Endodermal cell (in vitro differentiated cells): ENCODE measurements around the gene GATAD2B. TPM values are rescaled to one million over a fixed set of nuclear protein-coding genes. Genes with fewer than 3 reads are reported as not detected.
"Not testable (repeated sequence)": the region's sequence is repeated elsewhere in the genome, so short reads cannot be mapped to it uniquely, and the experiment has no call there.

ENCODE experiments used
- DNase-seq: peaks from one replicate; pipeline ENCODE4 v3.0.0-alpha.2; 2017
- H3K27ac ChIP-seq: 2 replicates; pipeline ENCODE4 v1.5.1; 2013; ENCODE audit warnings: mild to moderate bottlenecking, low read depth, low read length, moderate library complexity
- H3K27me3 ChIP-seq: 2 replicates; pipeline ENCODE4 v1.6.1; 2013; ENCODE audit warnings: mild to moderate bottlenecking, low read length, moderate library complexity; ENCODE audit not compliant: insufficient read depth, control insufficient read depth, poor library complexity, severe bottlenecking
- H3K36me3 ChIP-seq: 2 replicates; pipeline ENCODE4 v1.7.0; 2013; ENCODE audit warnings: mild to moderate bottlenecking, low read length, moderate library complexity; ENCODE audit not compliant: control insufficient read depth, insufficient read depth
- H3K4me1 ChIP-seq: one replicate; pipeline ENCODE4 v1.7.0; 2013; ENCODE audit warnings: low read length; ENCODE audit not compliant: control insufficient read depth, insufficient read depth
- H3K4me3 ChIP-seq: 2 replicates; pipeline ENCODE4 v1.5.1; 2013; ENCODE audit warnings: mild to moderate bottlenecking, low read length, moderate library complexity
- H3K9ac ChIP-seq: 2 replicates; pipeline ENCODE4 v1.6.1; 2013; ENCODE audit warnings: mild to moderate bottlenecking, low read length, moderate library complexity; ENCODE audit not compliant: poor library complexity, severe bottlenecking; ENCODE audit errors: extremely low read depth
- H3K9me3 ChIP-seq: 2 replicates; pipeline ENCODE4 v1.6.1; 2013; ENCODE audit warnings: mild to moderate bottlenecking, low read length, moderate library complexity; ENCODE audit not compliant: control insufficient read depth
- H3K27ac Mint-ChIP-seq: 2 replicates; pipeline ENCODE4 v1.8.0; 2020; ENCODE audit warnings: mixed read lengths
- H3K27me3 Mint-ChIP-seq: 2 replicates; pipeline ENCODE4 v1.8.0; 2021; ENCODE audit warnings: mild to moderate bottlenecking, mixed read lengths; ENCODE audit not compliant: insufficient read depth
- H3K36me3 Mint-ChIP-seq: 2 replicates; pipeline ENCODE4 v1.8.0; 2020; ENCODE audit warnings: low read depth, mixed read lengths
- H3K4me1 Mint-ChIP-seq: 2 replicates; pipeline ENCODE4 v1.8.0; 2020; ENCODE audit warnings: mixed read lengths
- H3K4me3 Mint-ChIP-seq: 2 replicates; pipeline ENCODE4 v1.8.0; 2020; ENCODE audit warnings: mild to moderate bottlenecking, moderate library complexity, mixed read lengths
- H3K9me3 Mint-ChIP-seq: 2 replicates; pipeline ENCODE4 v1.8.0; 2020; ENCODE audit warnings: mild to moderate bottlenecking, mixed read lengths
- CTCF ChIP-seq: fragments of 200-600 bp; sonication (generic); conservative IDR thresholded peaks from 2 replicates; pipeline ENCODE4 v1.5.0; 2021; ENCODE audit warnings: antibody characterized with exemption, mild to moderate bottlenecking
- WGBS, 2 experiments: methylation state at CpG; one replicate each; pipeline versions ENCODE4 v1.1.5 to v1.1.7; 2013; ENCODE audit warnings: missing lambda C conversion rate in 2 of 2, mixed read lengths in 1 of 2; ENCODE audit not compliant: insufficient coverage in 1 of 2, insufficient read length in 1 of 2; 5-methylcytosine and 5-hydroxymethylcytosine counted together
- total RNA-seq, 2 donors: library from RNA; stranded (reverse); fragmentation: NEBNext Ultra II Directional in 1 of 2; extraction: Animal tissue kit (Norgen Biotek cat#: 25700) in 1 of 2; gene quantifications; 2 replicates in 1 of 2; 3 replicates in 1 of 2; pipeline ENCODE4 v1.2.1, GENCODE V29; 2021

GATAD2B gene
- total RNA-seq, 2 donors from 2014 or later, result 45.2 to 51.2 TPM

- 78 to 96% methylated on average over 1 to 3 of the region's 3 CpGs for WGBS, 2 experiments
- peaks cover 16% of the 10 kb centered on the region for H3K36me3 Mint-ChIP-seq
- Histone ChIP-seq H3K27me3 (no peaks in the 10 kb centered on the region), H3K4me1 (no peaks in the 10 kb centered on the region), H3K27ac (no peak overlapping the region), H3K4me3 (no peak overlapping the region), H3K9me3 (no peaks in the 10 kb centered on the region), H3K36me3 (peaks cover 7% of the 10 kb centered on the region), H3K9ac (no peak overlapping the region)
- H3K27me3 Mint-ChIP-seq, result no peaks in the 10 kb centered on the region
- TF ChIP-seq CTCF, result no peak
- no peak for DNase-seq
- H3K4me3 Mint-ChIP-seq, result no peak overlapping the region
- no peaks in the 10 kb centered on the region for H3K9me3 Mint-ChIP-seq
- H3K4me1 Mint-ChIP-seq, result no peaks in the 10 kb centered on the region
- no peak overlapping the region for H3K27ac Mint-ChIP-seq
Observed at GRCh38 chr1:153845158-153845557, 77.6 kb downstream of the GATAD2B start.

- not testable (repeated sequence) for H3K4me3 Mint-ChIP-seq, H3K9ac ChIP-seq, H3K4me1 ChIP-seq, H3K9me3 ChIP-seq, H3K27me3 ChIP-seq, H3K9me3 Mint-ChIP-seq, H3K27ac ChIP-seq, H3K27ac Mint-ChIP-seq, H3K36me3 ChIP-seq, H3K4me1 Mint-ChIP-seq, DNase-seq, H3K4me3 ChIP-seq, H3K27me3 Mint-ChIP-seq
- H3K36me3 Mint-ChIP-seq, result peaks cover 16% of the 10 kb centered on the region
- WGBS, 2 experiments, result no CpG with 5 or more reads among the region's 3 CpGs
Observed at GRCh38 chr1:153844349-153844748, 78.4 kb downstream of the GATAD2B start.

GRCh38 chr1:153842006-153842471, 80.7 kb downstream of the GATAD2B start:
- peaks cover 7% of the 10 kb centered on the region for H3K36me3 ChIP-seq
- H3K27me3 ChIP-seq, result no peaks in the 10 kb centered on the region
- no peak overlapping the region for H3K27ac ChIP-seq
- no peaks in the 10 kb centered on the region for H3K9me3 ChIP-seq
- no peak for DNase-seq
- H3K4me3 ChIP-seq, result no peak overlapping the region
- 100% methylated on average over 2 of the region's 3 CpGs; no CpG with 5 or more reads in 1 of the 2 experiments for WGBS, 2 experiments
- Mint-ChIP-seq H3K27me3 (no peaks in the 10 kb centered on the region), H3K36me3 (peaks cover 12% of the 10 kb centered on the region), H3K4me1 (peaks cover 4% of the 10 kb centered on the region), H3K27ac (no peak overlapping the region), H3K9me3 (no peaks in the 10 kb centered on the region), H3K4me3 (no peak overlapping the region)
- no peak for TF ChIP-seq CTCF
- H3K9ac ChIP-seq, result no peak overlapping the region
- H3K4me1 ChIP-seq, result no peaks in the 10 kb centered on the region

GRCh38 chr1:153841463-153841994, 81.2 kb downstream of the GATAD2B start:
- no peak for TF ChIP-seq CTCF
- Mint-ChIP-seq H3K36me3 (peaks cover 8% of the 10 kb centered on the region), H3K27me3 (no peaks in the 10 kb centered on the region), H3K4me1 (peaks cover 5% of the 10 kb centered on the region), H3K27ac (no peak overlapping the region), H3K9me3 (no peaks in the 10 kb centered on the region), H3K4me3 (no peak overlapping the region)
- 94 to 99% methylated on average over 2 to 3 of the region's 3 CpGs for WGBS, 2 experiments
- H3K36me3 ChIP-seq, result peaks cover 7% of the 10 kb centered on the region
- no peaks in the 10 kb centered on the region for H3K9me3 ChIP-seq
- no peaks in the 10 kb centered on the region for H3K27me3 ChIP-seq
- no peak overlapping the region for H3K9ac ChIP-seq
- DNase-seq, result no peak
- no peak overlapping the region for H3K27ac ChIP-seq
- H3K4me3 ChIP-seq, result no peak overlapping the region
- H3K4me1 ChIP-seq, result no peaks in the 10 kb centered on the region

GRCh38 chr1:153840774-153841173, 82.0 kb downstream of the GATAD2B start:
- WGBS, 2 experiments, result 93 to 96% methylated on average over 11 to 13 of the region's 14 CpGs
- not testable (repeated sequence) for H3K36me3 ChIP-seq, H3K4me1 Mint-ChIP-seq, H3K9me3 ChIP-seq, H3K27ac Mint-ChIP-seq, H3K4me3 ChIP-seq, H3K27me3 Mint-ChIP-seq, H3K4me3 Mint-ChIP-seq, H3K36me3 Mint-ChIP-seq, H3K27ac ChIP-seq, H3K9ac ChIP-seq, H3K4me1 ChIP-seq, H3K9me3 Mint-ChIP-seq, H3K27me3 ChIP-seq, DNase-seq
